DOHH2 (cell line): ENCODE measurements around the gene MAGOH.

ENCODE experiments used
- H3F3A ChIP-seq: fragments of 200-600 bp; sonication (generic), shearing (Covaris generic); 2 replicates; pipeline ENCODE4 v1.6.0; 2016; ENCODE audit warnings: antibody characterized with exemption, mild to moderate bottlenecking; ENCODE audit not compliant: control insufficient read depth, insufficient read depth
- H3K27ac ChIP-seq: fragments of 200-600 bp; sonication (generic); 2 replicates; pipeline ENCODE4 v1.5.1; 2014; ENCODE audit warnings: low read depth, mild to moderate bottlenecking, low read length, moderate library complexity
- H3K27me3 ChIP-seq: fragments of 200-600 bp; sonication (generic); 2 replicates; pipeline ENCODE4 v1.6.1; 2014; ENCODE audit warnings: mild to moderate bottlenecking, low read length, mixed read lengths; ENCODE audit not compliant: control insufficient read depth
- H3K36me3 ChIP-seq: fragments of 200-600 bp; sonication (generic); 2 replicates; pipeline ENCODE4 v1.6.1; 2014; ENCODE audit warnings: mild to moderate bottlenecking, low read length, moderate library complexity, mixed read lengths; ENCODE audit not compliant: control insufficient read depth
- H3K4me1 ChIP-seq: fragments of 200-600 bp; sonication (generic); 2 replicates; pipeline ENCODE4 v1.6.1; 2014; ENCODE audit warnings: mild to moderate bottlenecking, low read length, mixed read lengths; ENCODE audit not compliant: control insufficient read depth
- H3K4me2 ChIP-seq: fragments of 200-600 bp; sonication (generic); 2 replicates; pipeline ENCODE4 v1.6.0; 2014; ENCODE audit warnings: mild to moderate bottlenecking, low read length, moderate library complexity
- H3K4me3 ChIP-seq: fragments of 200-600 bp; sonication (generic); 2 replicates; pipeline ENCODE4 v1.5.1; 2014; ENCODE audit warnings: mild to moderate bottlenecking, low read length, mixed read lengths
- H3K79me2 ChIP-seq: fragments of 200-600 bp; sonication (generic); 2 replicates; pipeline ENCODE4 v1.6.1; 2014; ENCODE audit warnings: mild to moderate bottlenecking, low read length, mixed read lengths; ENCODE audit not compliant: control insufficient read depth
- H3K9me2 ChIP-seq: fragments of 200-600 bp; sonication (generic); replicated peaks from 2 replicates; pipeline ENCODE4 v1.6.1; 2014; ENCODE audit warnings: mild to moderate bottlenecking, low read length, mixed read lengths; ENCODE audit not compliant: control insufficient read depth
- H3K9me3 ChIP-seq: fragments of 200-600 bp; sonication (generic); 2 replicates; pipeline ENCODE4 v1.6.1; 2014; ENCODE audit warnings: antibody characterized with exemption, low read length, mixed read lengths; ENCODE audit not compliant: control insufficient read depth, insufficient read depth
- H4K20me1 ChIP-seq: fragments of 200-600 bp; sonication (generic); 2 replicates; pipeline ENCODE4 v1.6.0; 2014; ENCODE audit warnings: low read depth, mild to moderate bottlenecking, antibody characterized with exemption, low read length, moderate library complexity; ENCODE audit not compliant: control insufficient read depth, insufficient read depth
- CTCF ChIP-seq: fragments of 200-600 bp; sonication (generic); IDR thresholded peaks from one replicate; pipeline ENCODE4 v1.5.1; 2014; ENCODE audit warnings: antibody characterized with exemption, mild to moderate bottlenecking, low read depth, low read length; ENCODE audit not compliant: poor library complexity, severe bottlenecking
- EZH2phosphoT487 ChIP-seq: fragments of 200-600 bp; sonication (generic); IDR thresholded peaks from 2 replicates; pipeline ENCODE4 v1.6.1; 2017; ENCODE audit warnings: borderline replicate concordance, mild to moderate bottlenecking, antibody characterized with exemption, low read length, moderate library complexity, mixed read lengths

Gene MAGOH

DNA sequence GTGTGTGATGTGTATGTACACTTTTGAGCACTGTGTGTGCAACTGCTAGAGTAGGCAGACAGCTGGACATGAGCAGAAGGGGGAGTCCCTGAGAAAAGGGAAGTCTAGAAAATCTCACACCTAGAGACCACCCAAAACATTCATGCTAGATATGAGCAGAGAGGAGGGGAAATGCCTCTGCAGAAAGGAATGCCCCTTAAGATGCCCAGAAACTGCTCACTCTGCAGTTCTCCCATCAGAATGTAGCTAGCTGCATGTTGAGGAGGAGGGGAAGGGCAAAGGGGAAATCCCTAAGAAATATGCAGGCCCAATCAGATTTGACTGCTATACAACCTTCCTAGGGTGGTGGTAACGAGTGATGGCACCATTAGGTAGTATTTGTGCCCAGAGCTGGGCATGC is 31.8 kb upstream of the MAGOH start:
- Histone ChIP-seq H3K36me3 (peaks cover 76% of the 10 kb centered on the region), H3K27ac (no peak overlapping the region), H3K9me3 (no peaks in the 10 kb centered on the region), H3K9me2 (no peaks in the 10 kb centered on the region), H4K20me1 (no peaks in the 10 kb centered on the region; the same call in 1 of the 2 replicates), H3K4me3 (no peak overlapping the region), H3K27me3 (no peaks in the 10 kb centered on the region), H3K4me1 (no peaks in the 10 kb centered on the region), H3K4me2 (no peak overlapping the region), H3K79me2 (no peaks in the 10 kb centered on the region), H3F3A (no peaks in the 10 kb centered on the region)
- TF ChIP-seq CTCF: no peak
- no peak for TF ChIP-seq EZH2phosphoT487

- H3K9me2 ChIP-seq: no peaks in the 10 kb centered on the region
- no peaks in the 10 kb centered on the region for H3K4me1 ChIP-seq
- H4K20me1 ChIP-seq: no peaks in the 10 kb centered on the region; the same call in 1 of the 2 replicates
- no peaks in the 10 kb centered on the region for H3F3A ChIP-seq
- no peak overlapping the region for H3K27ac ChIP-seq
- TF ChIP-seq EZH2phosphoT487: no peak
- no peak for TF ChIP-seq CTCF
- no peaks in the 10 kb centered on the region for H3K27me3 ChIP-seq
- no peaks in the 10 kb centered on the region for H3K9me3 ChIP-seq
- no peaks in the 10 kb centered on the region for H3K79me2 ChIP-seq
- peaks cover 77% of the 10 kb centered on the region for H3K36me3 ChIP-seq
- no peak overlapping the region for H3K4me2 ChIP-seq
- H3K4me3 ChIP-seq: no peak overlapping the region
These were observed 29.4 kb upstream of the MAGOH start for GRCh38 chr1:53267761-53268160.

DNA sequence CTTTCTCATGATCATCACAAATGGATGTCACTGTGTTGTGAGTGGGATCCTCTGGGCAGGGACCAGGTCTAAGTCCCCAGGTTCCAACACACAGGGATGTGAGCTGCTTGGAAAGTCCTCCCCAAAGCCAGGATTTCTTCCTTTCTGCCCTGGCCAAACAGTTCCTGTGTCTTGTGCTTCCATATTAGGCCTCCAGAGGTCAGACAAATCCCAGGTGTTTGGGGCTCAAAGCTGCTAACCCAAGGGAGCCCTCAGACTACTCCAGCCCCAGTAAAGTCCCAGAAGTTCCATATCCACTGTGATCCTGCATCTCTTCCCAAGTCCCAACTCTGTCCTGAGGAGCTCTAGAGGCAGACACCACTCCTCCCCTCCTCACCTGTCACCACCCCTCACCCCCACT is 27.7 kb upstream of the MAGOH start:
- no peaks in the 10 kb centered on the region for H3K79me2 ChIP-seq
- no peaks in the 10 kb centered on the region for H3K9me2 ChIP-seq
- H3K27ac ChIP-seq: no peak overlapping the region
- no peaks in the 10 kb centered on the region for H3F3A ChIP-seq
- H3K4me2 ChIP-seq: no peak overlapping the region
- peaks cover 84% of the 10 kb centered on the region for H3K36me3 ChIP-seq
- no peaks in the 10 kb centered on the region; the same call in 1 of the 2 replicates for H4K20me1 ChIP-seq
- H3K4me3 ChIP-seq: no peak overlapping the region
- TF ChIP-seq EZH2phosphoT487 (no peak), CTCF (peak; percentile 20)
- no peaks in the 10 kb centered on the region for H3K4me1 ChIP-seq
- H3K27me3 ChIP-seq: no peaks in the 10 kb centered on the region
- no peaks in the 10 kb centered on the region for H3K9me3 ChIP-seq

- Histone ChIP-seq H3K36me3 (peaks cover 84% of the 10 kb centered on the region), H3K9me2 (no peaks in the 10 kb centered on the region), H3F3A (no peaks in the 10 kb centered on the region), H3K4me1 (no peaks in the 10 kb centered on the region), H3K4me2 (no peak overlapping the region), H3K9me3 (no peaks in the 10 kb centered on the region), H4K20me1 (no peaks in the 10 kb centered on the region; the same call in 1 of the 2 replicates), H3K79me2 (no peaks in the 10 kb centered on the region), H3K4me3 (no peak overlapping the region), H3K27ac (no peak overlapping the region), H3K27me3 (no peaks in the 10 kb centered on the region)
- TF ChIP-seq EZH2phosphoT487: no peak
- TF ChIP-seq CTCF: no peak
These were observed 27.3 kb upstream of the MAGOH start for GRCh38 chr1:53265581-53265980.
